Stimulated activated CD8-positive, alpha-beta memory T cell treated with anti-CD3 and anti-CD28 coated beads, Interleukin-7, amount 100 ng/mL, for 24 hours (primary cell): Measurements from ENCODE around the gene UCN2.

Source experiments
- DNase-seq: peaks from one replicate; pipeline ENCODE4 v3.0.0-alpha.2; 2020; ENCODE audit warnings: low read depth

UCN2 gene

GRCh38 chr3:48591436-48591835, 27.9 kb upstream of the UCN2 start:
- no peak for DNase-seq

DNA sequence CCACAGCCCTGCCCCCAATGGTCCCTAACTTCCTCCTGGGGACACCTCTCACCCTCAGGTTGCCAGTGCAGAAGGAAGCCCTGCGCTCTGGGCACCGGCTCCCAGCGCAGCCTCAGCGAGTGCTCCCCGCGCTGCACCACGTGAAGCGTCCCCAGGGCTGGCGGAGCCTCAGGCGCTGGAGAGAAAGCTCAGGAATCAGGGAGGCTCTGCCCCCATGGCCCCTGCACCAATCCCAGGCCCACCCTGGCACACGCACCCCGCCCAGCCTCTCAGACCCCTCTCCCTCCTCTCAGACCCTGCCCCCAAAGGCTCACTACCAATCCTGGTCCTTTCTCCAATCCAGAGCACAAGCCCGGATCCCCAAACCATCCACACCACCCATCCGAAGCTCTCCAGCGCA, 24.6 kb upstream of the UCN2 start:
- no peak for DNase-seq

- no peak for DNase-seq
These were observed 24.1 kb upstream of the UCN2 start for GRCh38 chr3:48587686-48588085.

- DNase-seq: no peak
These were observed 21.8 kb upstream of the UCN2 start for GRCh38 chr3:48585411-48585810.

DNA sequence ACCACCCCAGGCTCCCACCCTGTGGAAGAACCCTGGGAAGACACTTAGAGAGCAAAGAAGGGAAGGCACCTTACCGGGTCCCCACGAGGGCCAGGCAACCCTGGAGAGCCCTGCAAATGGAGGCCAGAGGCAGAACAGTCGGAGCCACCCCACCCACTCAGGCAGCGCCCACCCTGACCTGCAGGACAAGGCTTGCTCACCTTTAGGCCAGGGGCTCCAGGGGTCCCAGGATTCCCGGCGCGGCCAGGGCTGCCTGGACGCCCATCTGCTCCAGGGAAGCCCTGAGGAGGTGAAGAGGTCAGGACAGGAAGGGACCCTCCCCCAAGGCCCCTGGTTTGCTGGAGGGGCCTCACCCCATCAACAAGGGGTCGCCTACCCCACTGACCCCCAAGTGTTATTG, 21.3 kb upstream of the UCN2 start:
- no peak for DNase-seq

- no peak for DNase-seq
These were observed 18.3 kb upstream of the UCN2 start for GRCh38 chr3:48581621-48582481.

GRCh38 chr3:48576647-48577046, 13.1 kb upstream of the UCN2 start:
- no peak for DNase-seq

GRCh38 chr3:48575366-48575765, 11.8 kb upstream of the UCN2 start:
- DNase-seq: no peak

DNA sequence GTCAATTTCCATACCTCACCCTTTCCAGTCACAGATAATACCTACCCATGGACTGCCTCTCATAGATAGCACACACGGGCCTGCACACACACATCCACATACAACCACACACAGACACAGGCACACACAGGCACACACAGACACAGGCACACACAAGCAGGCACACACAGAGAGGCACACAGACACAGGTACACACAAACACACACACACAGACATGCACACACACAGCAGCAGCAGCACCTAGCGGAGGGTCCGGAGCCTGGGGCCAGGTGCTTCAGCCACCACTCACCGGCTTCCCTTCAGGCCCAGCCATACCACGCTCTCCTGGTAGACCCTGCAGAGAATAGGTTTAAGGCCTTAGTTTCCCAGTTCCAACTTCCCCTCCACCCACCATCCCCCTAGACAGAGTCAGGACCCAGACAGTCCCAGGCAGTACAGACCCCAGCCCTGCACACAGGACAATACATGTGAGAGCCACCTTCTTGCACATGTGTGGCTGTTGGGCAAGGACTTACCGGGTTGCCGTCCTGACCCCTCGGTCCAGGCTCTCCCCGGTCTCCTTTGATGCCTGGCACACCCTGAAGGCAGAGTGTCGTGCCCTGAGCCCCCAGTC, 10.5 kb upstream of the UCN2 start:
- no peak for DNase-seq

- no peak for DNase-seq
These were observed 8.9 kb upstream of the UCN2 start for GRCh38 chr3:48572517-48572916.

DNA sequence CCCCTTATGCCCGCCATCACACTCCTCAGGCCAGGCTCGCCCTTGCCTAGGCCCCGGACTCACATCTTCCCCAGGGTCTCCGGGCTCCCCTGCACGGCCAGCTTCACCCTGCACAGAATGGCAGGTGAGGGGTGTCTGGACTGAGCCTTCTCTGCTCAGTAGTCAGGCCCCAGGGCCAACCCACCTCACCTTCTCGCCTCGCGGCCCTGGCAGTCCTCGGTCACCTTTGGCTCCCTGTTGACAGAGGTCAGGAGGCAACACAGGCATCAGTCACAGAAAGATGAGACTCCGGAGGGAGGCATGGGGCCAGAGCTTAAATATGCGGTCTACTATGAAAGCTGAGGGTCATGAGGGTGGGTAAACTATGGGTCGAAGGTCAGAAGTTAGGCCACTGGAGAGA, 8.4 kb upstream of the UCN2 start:
- no peak for DNase-seq

GRCh38 chr3:48569808-48570450, 6.3 kb upstream of the UCN2 start:
- no peak for DNase-seq

DNA sequence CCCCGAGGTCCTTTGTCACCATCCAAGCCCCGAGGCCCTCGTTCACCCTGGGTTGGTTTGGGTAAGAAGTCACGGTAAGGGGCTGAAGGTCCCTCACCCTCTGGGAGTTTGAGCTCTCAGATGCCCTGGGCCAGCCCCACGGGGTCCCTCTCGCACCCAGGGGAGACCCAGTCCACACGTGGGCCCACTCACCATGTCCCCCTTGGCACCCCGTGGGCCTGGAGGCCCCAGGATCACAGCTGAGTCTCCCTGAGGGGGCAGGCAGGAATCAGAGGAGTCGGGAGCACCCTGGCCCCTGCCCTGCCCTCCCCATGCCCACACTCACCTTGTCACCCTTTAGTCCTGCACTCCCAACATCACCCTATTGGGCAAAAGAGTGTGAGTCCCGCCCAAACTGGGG, 5.8 kb upstream of the UCN2 start:
- DNase-seq: no peak

GRCh38 chr3:48568476-48568875, 4.9 kb upstream of the UCN2 start:
- no peak for DNase-seq

DNA sequence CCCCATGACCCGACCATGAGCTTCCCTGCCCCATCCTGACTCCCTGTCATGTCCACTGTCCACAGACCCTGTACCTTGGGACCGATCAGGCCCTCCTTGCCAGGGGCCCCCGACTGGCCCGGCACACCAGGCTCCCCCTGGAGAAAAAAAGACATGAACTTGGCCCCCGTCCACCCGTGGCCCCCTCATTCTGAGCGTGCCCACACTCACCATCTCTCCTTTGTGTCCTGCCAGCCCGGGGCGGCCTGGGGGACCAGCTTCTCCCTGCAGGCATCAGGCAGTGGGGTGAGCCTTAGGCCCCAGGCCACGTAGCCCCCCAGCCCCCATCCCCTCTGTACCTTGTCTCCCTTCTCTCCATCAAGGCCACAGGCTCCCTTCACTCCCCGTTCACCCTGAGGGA, 3.9 kb upstream of the UCN2 start:
- no peak for DNase-seq

DNA sequence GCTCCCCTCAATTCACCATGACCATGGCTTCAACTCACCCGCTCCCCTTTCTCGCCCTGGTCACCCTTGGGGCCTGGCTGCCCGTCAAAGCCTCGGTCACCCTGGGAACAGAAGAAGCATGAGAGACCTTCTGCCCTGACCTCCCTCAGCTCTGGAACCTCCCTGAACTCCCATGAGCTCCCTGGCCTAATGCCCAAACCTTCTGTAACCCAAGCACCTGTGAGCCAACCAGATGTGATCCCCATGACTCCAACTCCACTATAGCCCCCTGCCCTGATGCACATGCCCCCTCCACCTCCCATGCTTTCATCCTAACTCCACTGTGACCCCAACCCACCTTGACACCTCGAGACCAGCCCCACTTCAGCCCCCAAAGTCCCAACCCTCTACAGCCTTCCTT, 3.5 kb upstream of the UCN2 start:
- DNase-seq: no peak

GRCh38 chr3:48566401-48566760, 2.8 kb upstream of the UCN2 start:
- DNase-seq: no peak

GRCh38 chr3:48565591-48566400, 2.2 kb upstream of the UCN2 start:
- DNase-seq: no peak

DNA sequence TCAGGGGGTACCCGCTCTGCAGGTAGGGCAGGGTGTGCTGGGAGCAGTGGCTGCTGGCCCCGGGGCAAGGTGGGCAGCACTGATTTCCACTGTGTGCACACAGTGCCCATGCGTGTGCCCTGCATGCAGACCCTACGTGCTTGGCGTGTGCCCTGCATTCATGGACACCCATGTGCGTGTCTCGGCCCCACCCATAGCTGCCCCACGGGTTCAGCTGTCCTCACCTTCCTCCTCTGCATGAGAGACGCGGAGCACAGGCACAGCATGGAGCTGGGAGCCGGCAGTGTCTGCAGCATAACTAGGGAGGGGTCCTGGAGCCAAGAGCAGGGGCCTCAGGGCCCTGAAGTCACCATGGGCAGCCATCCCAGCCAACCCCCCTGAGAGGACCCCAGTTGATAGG, 1.6 kb upstream of the UCN2 start:
- no peak for DNase-seq

- no peak for DNase-seq
These were observed 1.1 kb upstream of the UCN2 start for GRCh38 chr3:48564667-48565066.

GRCh38 chr3:48564022-48564421, 441 bp upstream of the UCN2 start:
- DNase-seq: no peak

DNA sequence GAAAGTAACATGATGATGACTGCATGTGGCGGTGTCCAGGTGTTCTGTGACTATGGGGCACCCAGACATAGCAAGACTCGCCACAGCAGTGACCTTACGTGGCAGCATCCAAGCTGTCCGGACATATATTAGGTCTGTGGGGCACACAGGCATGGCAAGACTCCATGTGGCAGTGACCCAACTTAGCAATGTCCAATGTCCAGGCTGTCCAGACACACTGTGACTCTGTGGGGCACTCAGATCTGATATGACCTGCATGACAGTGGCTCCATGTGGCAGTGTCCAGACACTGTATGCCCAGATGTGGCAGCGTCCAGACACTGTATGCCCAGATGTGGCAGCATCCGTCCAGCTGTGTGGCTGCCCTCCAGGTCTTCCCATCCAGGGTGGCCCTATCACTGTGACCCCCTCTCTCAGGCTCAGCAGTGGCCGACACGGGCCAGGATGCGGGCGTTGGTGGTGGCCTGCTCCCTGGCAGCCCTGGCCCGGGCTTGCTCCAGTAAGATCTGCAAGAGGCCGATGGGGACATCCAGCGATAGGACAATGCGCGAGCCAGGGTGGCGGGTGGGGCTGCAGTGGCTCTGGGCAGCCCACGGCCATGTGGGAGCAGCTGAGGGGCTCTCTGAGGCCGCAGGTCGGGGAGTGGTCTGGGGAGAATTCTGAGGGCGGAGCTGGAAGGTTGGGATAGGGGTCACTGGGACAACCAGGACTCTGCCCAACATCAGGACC, 1.1 kb downstream of the UCN2 start:
- DNase-seq: no peak
